Testis (tissue), 2 donors: ENCODE measurements around the gene BCCIP.

Experiments
- POLR2A ChIP-seq: fragments of 450-650 bp; IDR thresholded peaks from one replicate; pipeline ENCODE4 v1.6.1; 2017; ENCODE audit warnings: antibody characterized with exemption, mild to moderate bottlenecking, moderate library complexity
- TF ChIP-seq, protein P1 (sequence below), 3 experiments: fragments of 450-650 bp in 2 of 3; fragments of 200-600 bp in 1 of 3; sonication (generic) in 1 of 3; IDR thresholded peaks; one replicate each; pipeline ENCODE4 v1.5.1; 2016 to 2019; ENCODE audit warnings: antibody characterized with exemption in 3 of 3, mild to moderate bottlenecking in 2 of 3, moderate library complexity in 1 of 3

DNA sequence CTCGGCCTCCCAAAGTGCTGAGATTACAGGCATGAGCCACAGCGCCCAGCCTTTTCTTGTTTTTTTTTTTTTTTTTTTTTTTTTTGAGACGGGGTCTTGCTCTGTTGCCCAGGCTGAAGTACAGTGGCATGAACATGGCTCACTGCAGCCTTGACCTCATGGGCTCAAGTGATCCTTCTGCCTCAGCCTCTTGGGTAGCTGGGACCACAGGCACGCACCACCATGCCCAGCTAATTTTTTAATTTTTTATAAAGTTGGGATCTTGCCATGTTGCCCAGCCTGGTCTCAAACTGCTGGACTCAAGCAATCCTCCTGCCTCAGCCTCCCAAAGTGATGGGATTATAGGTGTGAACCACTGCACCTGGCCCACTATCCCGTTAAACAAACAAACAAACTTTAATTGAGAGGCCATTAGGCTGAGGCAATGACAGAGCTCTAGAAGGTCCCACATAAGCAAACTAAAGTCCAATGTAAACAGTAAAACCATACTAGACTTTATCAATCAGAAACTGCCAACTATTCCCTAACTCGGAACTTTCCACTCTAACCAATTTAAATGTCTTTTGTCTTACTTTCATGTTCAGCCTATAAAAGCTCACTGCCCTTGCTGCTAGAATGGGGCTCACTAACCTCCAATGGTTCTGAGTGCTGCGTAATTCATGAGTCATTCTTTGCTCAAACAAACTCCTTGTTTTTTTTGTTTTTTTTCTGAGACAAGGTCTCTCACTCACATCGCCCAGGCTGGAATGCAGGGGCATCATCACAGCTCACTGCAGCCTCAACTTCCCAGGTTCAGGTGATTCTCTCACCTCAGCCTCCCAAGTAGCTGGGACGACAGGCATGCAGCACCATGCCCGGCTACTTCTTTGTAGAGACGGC is 55.9 kb downstream of the BCCIP start:
- TF ChIP-seq, protein P1, sequence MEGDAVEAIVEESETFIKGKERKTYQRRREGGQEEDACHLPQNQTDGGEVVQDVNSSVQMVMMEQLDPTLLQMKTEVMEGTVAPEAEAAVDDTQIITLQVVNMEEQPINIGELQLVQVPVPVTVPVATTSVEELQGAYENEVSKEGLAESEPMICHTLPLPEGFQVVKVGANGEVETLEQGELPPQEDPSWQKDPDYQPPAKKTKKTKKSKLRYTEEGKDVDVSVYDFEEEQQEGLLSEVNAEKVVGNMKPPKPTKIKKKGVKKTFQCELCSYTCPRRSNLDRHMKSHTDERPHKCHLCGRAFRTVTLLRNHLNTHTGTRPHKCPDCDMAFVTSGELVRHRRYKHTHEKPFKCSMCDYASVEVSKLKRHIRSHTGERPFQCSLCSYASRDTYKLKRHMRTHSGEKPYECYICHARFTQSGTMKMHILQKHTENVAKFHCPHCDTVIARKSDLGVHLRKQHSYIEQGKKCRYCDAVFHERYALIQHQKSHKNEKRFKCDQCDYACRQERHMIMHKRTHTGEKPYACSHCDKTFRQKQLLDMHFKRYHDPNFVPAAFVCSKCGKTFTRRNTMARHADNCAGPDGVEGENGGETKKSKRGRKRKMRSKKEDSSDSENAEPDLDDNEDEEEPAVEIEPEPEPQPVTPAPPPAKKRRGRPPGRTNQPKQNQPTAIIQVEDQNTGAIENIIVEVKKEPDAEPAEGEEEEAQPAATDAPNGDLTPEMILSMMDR (IDR thresholded peaks at IDR 0.05) = no peak
- no peak for TF ChIP-seq POLR2A
